GM18861 (cell line): ENCODE data around the gene TNFRSF8.

Source experiments
- ATAC-seq: cut with Tn5 transposase; IDR thresholded peaks from one replicate; pipeline ENCODE4 v1.9.1; 2021; ENCODE audit not compliant: unreplicated experiment

TNFRSF8 gene

GRCh38 chr1:12059722-12060464 lies 3.2 kb upstream of the TNFRSF8 start:
- ATAC-seq, result peak; percentile 32

GRCh38 chr1:12060500-12060899 lies 2.6 kb upstream of the TNFRSF8 start:
- ATAC-seq, result no peak

- ATAC-seq, result no peak
These were observed 1.2 kb downstream of the TNFRSF8 start for GRCh38 chr1:12064073-12064969.

GRCh38 chr1:12065872-12066271 lies 2.8 kb downstream of the TNFRSF8 start:
- ATAC-seq, result no peak

GRCh38 chr1:12067900-12068821 lies 5.1 kb downstream of the TNFRSF8 start:
- peak; percentile 30 for ATAC-seq

- no peak for ATAC-seq
These were observed 6.6 kb downstream of the TNFRSF8 start for GRCh38 chr1:12069623-12070244.

- ATAC-seq, result no peak
These were observed 8.8 kb downstream of the TNFRSF8 start for GRCh38 chr1:12071892-12072291.

GRCh38 chr1:12072741-12073140 lies 9.6 kb downstream of the TNFRSF8 start:
- ATAC-seq, result no peak

GRCh38 chr1:12073796-12074195 lies 10.7 kb downstream of the TNFRSF8 start:
- no peak for ATAC-seq

GRCh38 chr1:12075195-12076114 lies 12.4 kb downstream of the TNFRSF8 start:
- ATAC-seq, result no peak

GRCh38 chr1:12076425-12077005 lies 13.4 kb downstream of the TNFRSF8 start:
- no peak for ATAC-seq

- no peak for ATAC-seq
These were observed 15.5 kb downstream of the TNFRSF8 start for GRCh38 chr1:12078575-12078937.

GRCh38 chr1:12078938-12079861 lies 16.1 kb downstream of the TNFRSF8 start:
- ATAC-seq, result no peak

GRCh38 chr1:12080156-12080555 lies 17.1 kb downstream of the TNFRSF8 start:
- ATAC-seq, result no peak

- no peak for ATAC-seq
These were observed 17.9 kb downstream of the TNFRSF8 start for GRCh38 chr1:12080773-12081556.

- ATAC-seq, result no peak
These were observed 18.7 kb downstream of the TNFRSF8 start for GRCh38 chr1:12081648-12082396.

- no peak for ATAC-seq
These were observed 19.9 kb downstream of the TNFRSF8 start for GRCh38 chr1:12082988-12083387.
